MCF 10A (cell line): ENCODE data around the gene SLC38A10. TPM values are rescaled to one million over a fixed set of nuclear protein-coding genes. Genes with fewer than 3 reads are reported as not detected.

Experiments
- BruUV-seq: library from RNA; stranded (reverse); fragments of 400-500 nt; replicated peaks from 2 replicates; lab custom pipeline; 2021; lab: Mats Ljungman, UMichigan
- CTCF ChIA-PET: fragments of 300-600 bp; sonication (Branson Sonifier 250); formaldehyde crosslinking; extraction: SDS; loops from one replicate; lab custom pipeline; 2021; ENCODE audit warnings: antibody characterized with exemption, inconsistent platforms; lab: Yijun Ruan, JAX
- POLR2A ChIA-PET: fragments of 300-600, 350-650 bp; sonication (Branson Sonifier 250); formaldehyde crosslinking; extraction: SDS; loops from one replicate; lab custom pipeline; 2020; ENCODE audit warnings: antibody characterized with exemption, inconsistent platforms; lab: Yijun Ruan, JAX
- DNase-seq: peaks from one replicate; pipeline ENCODE4 v3.0.0-alpha.2; 2018; ENCODE audit not compliant: unreplicated experiment
- H3K27ac Mint-ChIP-seq: one replicate; pipeline ENCODE4 v1.8.0; 2022; ENCODE audit warnings: mild to moderate bottlenecking, low read depth, mixed read lengths; ENCODE audit not compliant: unreplicated experiment
- H3K27me3 Mint-ChIP-seq: one replicate; pipeline ENCODE4 v1.8.0; 2022; ENCODE audit warnings: mixed read lengths; ENCODE audit not compliant: insufficient read depth, unreplicated experiment
- H3K36me3 Mint-ChIP-seq: one replicate; pipeline ENCODE4 v1.8.0; 2022; ENCODE audit warnings: mild to moderate bottlenecking, moderate library complexity, mixed read lengths; ENCODE audit not compliant: insufficient read depth, unreplicated experiment
- H3K4me1 Mint-ChIP-seq: one replicate; pipeline ENCODE4 v1.8.0; 2022; ENCODE audit warnings: mixed read lengths; ENCODE audit not compliant: insufficient read depth, unreplicated experiment
- H3K4me3 Mint-ChIP-seq: one replicate; pipeline ENCODE4 v1.8.0; 2022; ENCODE audit warnings: mild to moderate bottlenecking, moderate library complexity, mixed read lengths; ENCODE audit not compliant: unreplicated experiment
- H3K9me3 Mint-ChIP-seq: one replicate; pipeline ENCODE4 v1.8.0; 2022; ENCODE audit warnings: mixed read lengths; ENCODE audit not compliant: unreplicated experiment
- intact Hi-C: fragments of 100-400 bp; cut with micrococcal nuclease; formaldehyde crosslinking; loops from 2 replicates; pipeline ENCODE4 v1.14.1; 2022
- total RNA-seq: library from RNA; stranded (reverse); gene quantifications from 2 replicates; pipeline ENCODE4 v1.2.3, GENCODE V29; 2022
- TF ChIP-seq, protein P1 (sequence below): fragments of 200-600 bp; IDR thresholded peaks from one replicate; pipeline ENCODE4 v1.8.0; 2022; ENCODE audit warnings: antibody characterized with exemption, mild to moderate bottlenecking; ENCODE audit not compliant: unreplicated experiment

The SLC38A10 gene
- total RNA-seq, 1 experiment from 2014 or later: 98.2 TPM

DNA sequence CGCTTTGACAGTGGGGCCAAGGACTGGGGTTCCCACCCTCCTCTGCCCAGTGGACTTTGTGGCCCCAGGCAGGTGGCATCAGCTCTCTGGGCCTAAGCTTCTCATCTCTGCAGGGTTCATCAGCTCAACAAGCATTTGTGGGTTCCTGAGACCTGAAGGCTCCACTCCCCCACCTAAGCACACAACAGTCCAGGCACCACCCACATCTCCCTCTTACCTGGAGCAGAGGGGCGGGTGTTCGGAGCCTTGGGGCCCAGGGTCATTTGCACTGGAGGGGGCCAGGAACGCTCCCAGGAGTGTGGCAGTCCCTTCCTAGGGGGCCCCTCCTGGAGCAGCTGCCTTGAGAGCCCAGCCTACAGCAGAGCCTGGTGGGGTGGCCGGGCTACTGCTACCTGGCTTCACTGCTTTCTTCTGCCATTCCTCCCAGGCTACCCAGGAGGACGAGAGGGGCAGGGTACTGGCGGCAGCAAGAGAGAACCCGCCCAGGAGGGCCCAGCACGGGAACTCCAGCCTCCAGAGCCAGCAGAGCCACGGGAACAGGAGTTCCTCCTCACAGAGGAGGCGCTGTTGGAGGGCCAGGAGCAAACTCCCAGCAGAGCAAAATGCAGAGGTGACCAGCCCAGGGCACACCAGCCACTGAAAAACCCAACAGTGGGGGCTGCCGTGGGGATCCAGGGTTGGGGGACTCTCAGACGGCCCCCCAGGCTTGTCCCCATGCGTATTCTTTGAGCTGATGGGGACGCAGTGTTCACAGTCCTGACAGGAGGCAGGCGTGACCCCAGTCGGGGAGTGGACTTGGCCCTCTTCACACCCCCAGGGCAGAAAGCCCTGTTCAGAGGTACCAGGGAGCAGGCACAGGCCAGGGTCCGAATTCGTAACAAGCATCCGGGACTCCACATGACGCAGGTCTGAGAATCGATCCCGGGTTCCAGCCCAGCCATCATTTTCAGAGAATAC is 35.1 kb upstream of the SLC38A10 start:
- TF ChIP-seq, protein P1, sequence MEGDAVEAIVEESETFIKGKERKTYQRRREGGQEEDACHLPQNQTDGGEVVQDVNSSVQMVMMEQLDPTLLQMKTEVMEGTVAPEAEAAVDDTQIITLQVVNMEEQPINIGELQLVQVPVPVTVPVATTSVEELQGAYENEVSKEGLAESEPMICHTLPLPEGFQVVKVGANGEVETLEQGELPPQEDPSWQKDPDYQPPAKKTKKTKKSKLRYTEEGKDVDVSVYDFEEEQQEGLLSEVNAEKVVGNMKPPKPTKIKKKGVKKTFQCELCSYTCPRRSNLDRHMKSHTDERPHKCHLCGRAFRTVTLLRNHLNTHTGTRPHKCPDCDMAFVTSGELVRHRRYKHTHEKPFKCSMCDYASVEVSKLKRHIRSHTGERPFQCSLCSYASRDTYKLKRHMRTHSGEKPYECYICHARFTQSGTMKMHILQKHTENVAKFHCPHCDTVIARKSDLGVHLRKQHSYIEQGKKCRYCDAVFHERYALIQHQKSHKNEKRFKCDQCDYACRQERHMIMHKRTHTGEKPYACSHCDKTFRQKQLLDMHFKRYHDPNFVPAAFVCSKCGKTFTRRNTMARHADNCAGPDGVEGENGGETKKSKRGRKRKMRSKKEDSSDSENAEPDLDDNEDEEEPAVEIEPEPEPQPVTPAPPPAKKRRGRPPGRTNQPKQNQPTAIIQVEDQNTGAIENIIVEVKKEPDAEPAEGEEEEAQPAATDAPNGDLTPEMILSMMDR: no peak
- intact Hi-C loops: loop anchor here (2.0 to 5.0 kb wide), 2 partner anchors 35 to 67 kb away; partner anchors contain the start of genes BAHCC1 and SLC38A10
- peak; percentile 68 for DNase-seq
- Mint-ChIP-seq H3K9me3 (no peaks in the 10 kb centered on the region), H3K4me1 (peaks cover 28% of the 10 kb centered on the region), H3K36me3 (no peaks in the 10 kb centered on the region), H3K4me3 (peak overlapping the region; percentile 64), H3K27ac (peak overlapping the region; percentile 80), H3K27me3 (no peaks in the 10 kb centered on the region)
- CTCF ChIA-PET: interaction anchor here (0.6 to 2.4 kb wide), 9 partner anchors 21 to 155 kb away, joined by 3 to 12 read pairs (median 4); partner anchors contain the start of genes BAHCC1 and SLC38A10
- POLR2A ChIA-PET: interaction anchor here (0.6 to 4.1 kb wide), 19 partner anchors 9 to 313 kb away, joined by 3 to 82 read pairs (median 6); partner anchors contain the start of genes BAHCC1 and SLC38A10
- BruUV-seq: no TSS peak

DNA sequence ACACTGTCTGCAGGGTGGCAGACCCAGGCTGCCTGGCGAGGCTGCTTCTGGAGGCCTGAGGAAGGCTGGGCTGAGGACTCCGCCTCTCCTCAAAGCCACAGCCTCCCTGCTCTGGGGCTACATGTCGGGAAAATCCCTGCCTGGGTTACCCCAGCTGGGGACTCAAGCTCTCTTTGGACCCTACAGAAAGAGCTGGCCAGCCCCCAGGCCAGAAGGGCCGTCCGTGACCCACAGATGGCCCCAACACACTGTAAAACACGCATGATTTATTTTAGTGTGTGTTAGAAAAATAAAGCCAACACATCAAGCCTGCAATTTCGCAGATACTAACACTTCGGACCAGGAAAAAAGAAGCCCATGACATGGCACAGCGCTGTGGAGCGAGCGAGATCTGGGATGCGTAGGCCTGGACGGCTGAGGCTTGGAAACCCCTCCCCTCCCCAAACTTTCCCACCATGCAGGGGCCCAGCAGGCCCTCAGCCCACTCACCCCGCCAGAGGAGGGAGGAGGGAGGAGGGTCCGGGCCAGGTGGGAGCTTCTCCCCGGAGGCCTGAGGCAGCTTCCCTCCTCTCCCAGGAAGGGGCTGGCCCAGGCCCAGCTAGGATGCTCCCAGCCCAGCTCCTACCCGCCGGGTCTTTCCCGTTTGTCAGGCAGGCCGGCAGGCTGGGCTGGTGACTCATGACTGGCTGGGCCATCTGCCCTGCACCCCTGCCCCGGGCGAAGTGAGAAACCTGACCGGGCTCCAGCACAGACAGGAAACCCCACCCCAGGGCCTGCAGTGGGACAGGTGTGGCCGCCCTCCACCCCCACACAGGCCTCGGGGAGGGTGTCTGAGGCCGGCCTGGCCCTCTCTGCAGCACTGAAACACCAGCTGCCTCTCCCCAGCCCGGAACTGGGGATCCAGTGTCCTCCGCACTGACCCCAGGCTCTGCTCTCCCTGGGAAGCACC is 34.1 kb upstream of the SLC38A10 start:
- POLR2A ChIA-PET: interaction anchor here (0.6 to 4.1 kb wide), 22 partner anchors 8 to 555 kb away, joined by 3 to 82 read pairs (median 5); partner anchors contain the start of genes BAHCC1 and SLC38A10
- Mint-ChIP-seq H3K27me3 (no peaks in the 10 kb centered on the region), H3K36me3 (no peaks in the 10 kb centered on the region), H3K4me1 (peaks cover 28% of the 10 kb centered on the region), H3K4me3 (peak overlapping the region; percentile 64), H3K27ac (peak overlapping the region; percentile 80), H3K9me3 (no peaks in the 10 kb centered on the region)
- BruUV-seq: TSS peak; percentile 62
- intact Hi-C loops: loop anchor here (2.0 to 5.0 kb wide), 2 partner anchors 34 to 68 kb away; partner anchors contain the start of genes BAHCC1 and SLC38A10
- TF ChIP-seq, protein P1: no peak
- peak; percentile 99 for DNase-seq
- CTCF ChIA-PET: interaction anchor here (0.6 to 2.4 kb wide), 7 partner anchors 20 to 156 kb away, joined by 3 to 12 read pairs (median 4); partner anchors contain the start of gene BAHCC1

DNA sequence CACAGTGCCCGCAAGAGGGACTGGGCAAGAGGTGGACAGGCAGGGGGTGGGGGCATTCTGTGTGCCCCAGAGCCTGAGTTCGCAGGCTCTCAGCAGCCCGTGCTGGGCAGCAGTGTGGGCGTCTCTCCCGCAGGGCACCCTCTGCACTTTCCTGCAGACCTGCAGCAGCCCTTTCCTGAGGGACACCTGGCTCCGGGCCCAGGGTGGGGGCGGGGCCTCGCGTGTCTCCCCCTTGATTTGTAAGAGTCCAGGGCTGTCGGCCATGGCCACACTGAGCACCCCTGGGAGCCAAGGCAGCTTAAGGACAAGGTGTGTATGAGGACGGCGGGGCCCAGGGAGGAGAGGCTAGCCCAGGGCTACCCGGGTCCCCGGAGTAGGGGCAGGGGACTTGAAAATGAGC is 33.4 kb upstream of the SLC38A10 start:
- POLR2A ChIA-PET: interaction anchor here (0.6 to 4.1 kb wide), 9 partner anchors 8 to 556 kb away, joined by 3 to 82 read pairs (median 5); partner anchors contain the start of genes BAHCC1 and SLC38A10
- no peaks in the 10 kb centered on the region for H3K9me3 Mint-ChIP-seq
- peak; percentile 46 for DNase-seq
- peak overlapping the region; percentile 80 for H3K27ac Mint-ChIP-seq
- H3K4me1 Mint-ChIP-seq: peaks cover 28% of the 10 kb centered on the region
- no peaks in the 10 kb centered on the region for H3K27me3 Mint-ChIP-seq
- no TSS peak for BruUV-seq
- peak overlapping the region; percentile 64 for H3K4me3 Mint-ChIP-seq
- H3K36me3 Mint-ChIP-seq: no peaks in the 10 kb centered on the region
- TF ChIP-seq, protein P1: no peak
- intact Hi-C loops: loop anchor here (2.0 to 5.0 kb wide), 2 partner anchors 34 to 69 kb away; partner anchors contain the start of genes BAHCC1 and SLC38A10
- CTCF ChIA-PET: no interaction called here
